IMR-90 (cell line): Measurements from ENCODE around the gene OMG. TPM values are rescaled to one million over a fixed set of nuclear protein-coding genes. Genes with fewer than 3 reads are reported as not detected.

Source experiments
- FOS ChIP-seq: fragments of 150-350 bp; IDR thresholded peaks from 2 replicates; pipeline ENCODE4 v1.6.1; 2016; ENCODE audit warnings: low read depth, low read length
- MXI1 ChIP-seq: IDR thresholded peaks from 2 replicates; pipeline ENCODE4 v1.6.1; 2012; ENCODE audit warnings: low read depth, mild to moderate bottlenecking, low read length, moderate library complexity, borderline replicate concordance
- polyA plus RNA-seq, 3 experiments: library from polyadenylated mRNA; depleted of rRNA; stranded (reverse); fragments of >200 nt; gene quantifications; 2 replicates each; pipeline ENCODE4 v1.2.3, GENCODE V29; 2012; ENCODE audit warnings: low replicate concordance in 1 of 3
- total RNA-seq: library from RNA; depleted of rRNA; stranded (reverse); fragments of >200 nt; gene quantifications from 2 replicates; pipeline ENCODE4 v1.2.3, GENCODE V29; 2012; rRNA removed

The OMG gene
- total and polyA plus RNA-seq, 2 of the 4 experiments (the other 2 are of a cell fraction) = 0.18 TPM; not detected in 1

DNA sequence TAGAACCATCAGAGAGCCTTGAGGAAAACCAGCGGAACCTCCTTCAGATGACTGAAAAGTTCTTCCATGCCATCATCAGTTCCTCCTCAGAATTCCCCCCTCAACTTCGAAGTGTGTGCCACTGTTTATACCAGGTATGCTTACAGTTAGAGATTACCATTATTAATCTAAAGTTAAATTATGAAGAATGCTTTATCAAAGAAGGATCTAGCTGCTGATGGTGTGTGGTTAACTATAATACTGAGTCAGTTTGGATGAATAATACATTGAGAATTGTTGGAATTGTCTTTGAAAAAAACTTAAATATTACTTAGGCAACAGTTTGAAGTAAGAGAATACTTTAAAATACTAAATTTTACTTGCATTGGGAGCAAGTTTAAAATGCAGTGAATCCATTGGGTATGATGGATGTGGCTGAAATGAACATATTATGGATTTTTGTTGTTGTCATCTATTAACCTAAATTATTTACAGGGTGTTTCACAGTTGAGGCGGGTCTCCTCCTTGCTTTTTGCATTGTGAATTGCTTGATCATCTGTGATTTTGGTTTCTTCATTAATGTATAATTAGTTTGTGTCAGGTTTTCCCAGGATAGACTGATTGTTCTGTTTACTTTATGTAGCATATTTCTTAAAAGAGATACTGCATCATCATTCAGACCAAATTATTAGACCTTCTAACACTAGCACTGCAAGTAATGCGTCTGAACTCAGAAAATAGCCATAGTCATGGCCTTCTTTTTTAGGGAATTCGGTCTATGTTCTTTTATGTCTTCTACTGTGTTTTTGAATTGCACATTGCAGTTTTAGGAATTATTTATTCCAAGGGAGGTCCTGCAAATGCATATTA lies 47.8 kb downstream of the OMG start (continued):
- no peak for TF ChIP-seq MXI1
- TF ChIP-seq FOS = 0 out of 2 replicates have a peak, but pooled peaks have one; percentile 33

Other genes with a start within 250 kb of the OMG start
- 48.3 and 48.6 TPM in 2 replicates for gene NF1, start 202.3 kb downstream of the OMG start, total RNA-seq
- 16.1 and 17.9 TPM in 2 replicates for gene NF1, start 202.3 kb downstream of the OMG start, polyA plus RNA-seq (2012; rRNA removed)
- gene EVI2B, start 16.8 kb upstream of the OMG start, total RNA-seq = under 0.01 TPM in 2 replicates
- gene EVI2B, start 16.8 kb upstream of the OMG start, polyA plus RNA-seq (2012; rRNA removed) = 0.17 and 0.24 TPM in 2 replicates
- 0.90 and 1.7 TPM in 2 replicates for gene EVI2A, start 24.4 kb upstream of the OMG start, total RNA-seq
- gene EVI2A, start 24.4 kb upstream of the OMG start, polyA plus RNA-seq (2012; rRNA removed) = 0.40 and 0.50 TPM in 2 replicates
- gene RAB11FIP4, start 94.4 kb upstream of the OMG start, total RNA-seq = 1.1 and 1.4 TPM in 2 replicates
- 0.59 and 0.68 TPM in 2 replicates for gene RAB11FIP4, start 94.4 kb upstream of the OMG start, polyA plus RNA-seq (2012; rRNA removed)